ENCODE data around the gene VCX3B. TPM values are rescaled to one million over a fixed set of nuclear protein-coding genes. Genes with fewer than 3 reads are reported as not detected.
"Not testable (repeated sequence)": the region's sequence is repeated elsewhere in the genome, so short reads cannot be mapped to it uniquely, and the experiment has no call there.

Gene VCX3B
- not detected for total RNA-seq
- long read RNA-seq, donor 1 = 0 reads
- long read RNA-seq, donor 2 = 0 reads

DNA sequence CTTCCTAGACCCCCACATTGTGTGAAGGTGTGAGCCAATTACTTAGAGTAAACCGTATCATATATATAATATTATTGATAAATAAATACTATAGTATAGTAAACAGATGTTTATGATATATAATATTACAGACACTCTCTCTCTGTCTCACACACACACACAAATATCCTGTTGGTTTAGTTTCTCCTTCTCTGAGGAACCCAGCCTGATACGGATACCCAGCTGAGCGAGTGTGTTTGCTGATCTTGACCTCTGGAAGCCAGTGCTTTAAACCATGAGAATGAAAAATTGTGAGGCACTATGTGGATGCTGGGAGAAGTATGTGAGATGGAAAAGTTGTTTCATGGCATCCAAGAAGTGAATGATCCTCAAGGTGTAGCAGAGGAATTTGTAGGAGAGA is at the start of gene VCX3B:
Gene VCX3B (plus strand): TSS at position 301 of the 400 bp plus-strand sequence. CDS start 621 bp downstream, outside the sequence.
- ATAC-seq; intact Hi-C loops (cut with DNase I, micrococcal nuclease); H3K36me3 ChIP-seq (ENCODE audit: low read depth); DNase-seq; H3K9me3 ChIP-seq; H3K4me3 ChIP-seq; H3K4me1 ChIP-seq (ENCODE audit: low read depth): not testable (repeated sequence)

DNA sequence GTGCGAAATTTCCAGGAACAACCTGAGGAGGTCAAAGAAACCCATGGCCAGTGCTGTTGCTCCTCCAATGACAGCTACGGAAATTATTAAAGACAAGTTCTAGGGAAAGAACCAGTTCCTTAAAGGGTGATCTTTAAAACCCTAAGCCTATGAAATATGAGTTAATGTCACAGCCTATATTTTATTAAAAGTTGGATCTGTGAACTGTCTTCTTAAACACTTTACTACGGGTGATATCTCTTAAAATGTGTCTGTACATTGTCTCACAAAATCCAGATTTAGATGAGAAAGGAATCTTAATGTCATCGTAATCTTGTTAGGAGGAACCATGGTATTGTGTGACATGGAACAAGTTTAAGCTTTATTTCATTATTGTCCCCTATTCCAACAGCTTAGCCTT is 46.3 kb upstream of the VCX3B start:
- H3K4me3 ChIP-seq = no peak overlapping the region
- no peaks in the 10 kb centered on the region for H3K4me1 ChIP-seq (ENCODE audit: low read depth)
- no peak for DNase-seq
- TF ChIP-seq, protein P1, sequence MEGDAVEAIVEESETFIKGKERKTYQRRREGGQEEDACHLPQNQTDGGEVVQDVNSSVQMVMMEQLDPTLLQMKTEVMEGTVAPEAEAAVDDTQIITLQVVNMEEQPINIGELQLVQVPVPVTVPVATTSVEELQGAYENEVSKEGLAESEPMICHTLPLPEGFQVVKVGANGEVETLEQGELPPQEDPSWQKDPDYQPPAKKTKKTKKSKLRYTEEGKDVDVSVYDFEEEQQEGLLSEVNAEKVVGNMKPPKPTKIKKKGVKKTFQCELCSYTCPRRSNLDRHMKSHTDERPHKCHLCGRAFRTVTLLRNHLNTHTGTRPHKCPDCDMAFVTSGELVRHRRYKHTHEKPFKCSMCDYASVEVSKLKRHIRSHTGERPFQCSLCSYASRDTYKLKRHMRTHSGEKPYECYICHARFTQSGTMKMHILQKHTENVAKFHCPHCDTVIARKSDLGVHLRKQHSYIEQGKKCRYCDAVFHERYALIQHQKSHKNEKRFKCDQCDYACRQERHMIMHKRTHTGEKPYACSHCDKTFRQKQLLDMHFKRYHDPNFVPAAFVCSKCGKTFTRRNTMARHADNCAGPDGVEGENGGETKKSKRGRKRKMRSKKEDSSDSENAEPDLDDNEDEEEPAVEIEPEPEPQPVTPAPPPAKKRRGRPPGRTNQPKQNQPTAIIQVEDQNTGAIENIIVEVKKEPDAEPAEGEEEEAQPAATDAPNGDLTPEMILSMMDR (IDR thresholded peaks at IDR 0.05) = no peak
- no peak for ATAC-seq
- no peaks in the 10 kb centered on the region for H3K9me3 ChIP-seq
- no peaks in the 10 kb centered on the region for H3K36me3 ChIP-seq (ENCODE audit: low read depth)
- intact Hi-C loops (cut with DNase I, micrococcal nuclease) = no loop called here

DNA sequence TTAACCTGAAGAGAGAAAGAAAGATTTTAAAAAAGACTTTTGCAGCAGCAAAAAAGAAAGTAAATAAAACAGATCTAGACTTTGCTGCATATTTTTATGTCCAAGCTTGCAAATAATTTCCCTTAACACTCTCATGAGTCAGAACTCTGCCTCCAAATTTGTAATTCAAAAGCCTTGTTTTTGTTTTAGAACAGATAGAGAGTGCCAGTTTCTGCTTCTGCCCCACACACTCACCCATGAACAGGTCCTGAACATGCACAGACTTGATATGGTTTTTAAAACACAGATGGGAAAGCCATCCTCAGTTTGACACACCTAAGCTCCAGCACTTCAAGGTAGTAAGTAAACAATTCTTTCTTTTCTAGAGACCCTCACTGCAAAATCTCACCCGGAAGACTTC is 39.7 kb upstream of the VCX3B start:
- DNase-seq (no peak), ATAC-seq (no peak)
- no peak overlapping the region for H3K4me3 ChIP-seq
- TF ChIP-seq, protein P1 (IDR thresholded peaks at IDR 0.05) = no peak
- no peaks in the 10 kb centered on the region for H3K36me3 ChIP-seq (ENCODE audit: low read depth)
- no peaks in the 10 kb centered on the region for H3K9me3 ChIP-seq
- intact Hi-C loops (cut with DNase I, micrococcal nuclease) = no loop called here
- H3K4me1 ChIP-seq (ENCODE audit: low read depth) = no peaks in the 10 kb centered on the region

DNA sequence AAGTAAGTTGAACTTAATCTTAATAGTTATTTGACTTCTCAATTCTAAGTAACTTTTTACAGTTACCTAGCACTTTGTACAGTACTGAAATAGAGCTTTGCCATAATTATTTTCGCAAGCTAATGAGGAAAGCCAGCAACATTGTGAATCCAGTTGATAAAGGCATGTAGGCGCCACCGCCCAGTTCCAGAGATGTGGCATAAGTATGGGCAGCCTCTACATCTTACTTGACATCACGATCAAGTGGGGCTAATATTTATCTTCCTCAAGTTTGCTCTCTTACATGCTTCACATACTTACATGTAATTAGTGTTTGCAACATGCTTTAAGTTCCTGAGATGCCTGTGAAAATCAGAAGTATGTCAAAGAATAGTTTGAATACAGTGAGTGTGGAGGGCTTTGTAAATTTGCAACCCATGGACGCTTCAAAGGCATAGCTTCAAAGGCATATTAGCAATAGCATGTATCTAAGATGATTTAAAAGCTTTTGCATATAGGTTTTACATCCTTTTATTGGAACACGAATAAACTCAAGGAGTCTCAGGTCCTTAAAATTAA is 34.9 kb upstream of the VCX3B start:
- H3K4me3 ChIP-seq = no peak overlapping the region
- H3K9me3 ChIP-seq = no peaks in the 10 kb centered on the region
- no peaks in the 10 kb centered on the region for H3K4me1 ChIP-seq (ENCODE audit: low read depth)
- intact Hi-C loops (cut with DNase I, micrococcal nuclease) = no loop called here
- DNase-seq (no peak), ATAC-seq (no peak)
- H3K36me3 ChIP-seq (ENCODE audit: low read depth) = no peaks in the 10 kb centered on the region
- TF ChIP-seq, protein P1 (IDR thresholded peaks at IDR 0.05) = no peak

DNA sequence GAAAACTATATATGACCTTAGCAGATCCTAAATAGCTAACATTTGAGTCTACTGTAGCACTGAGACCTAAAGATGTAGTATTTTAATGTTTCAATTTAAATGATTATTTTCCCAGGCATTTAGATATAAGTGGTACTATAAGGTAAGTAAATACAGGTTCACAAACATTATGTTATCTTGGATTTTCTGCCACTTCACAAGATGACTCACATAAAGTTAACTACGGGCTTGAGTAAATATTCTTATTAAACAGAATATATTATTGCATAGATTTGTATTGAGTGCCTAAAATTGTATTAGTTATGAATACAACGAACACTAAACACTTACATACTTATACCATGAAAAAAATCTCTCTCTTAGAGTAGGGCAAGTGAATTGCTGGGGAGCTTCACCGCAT is 34.2 kb upstream of the VCX3B start:
- Histone ChIP-seq H3K9me3 (no peaks in the 10 kb centered on the region), H3K4me3 (no peak overlapping the region), H3K36me3 (ENCODE audit: low read depth) (no peaks in the 10 kb centered on the region), H3K4me1 (ENCODE audit: low read depth) (no peaks in the 10 kb centered on the region)
- intact Hi-C loops (cut with DNase I, micrococcal nuclease) = no loop called here
- no peak for DNase-seq
- TF ChIP-seq, protein P1 (IDR thresholded peaks at IDR 0.05) = no peak
- ATAC-seq = no peak

DNA sequence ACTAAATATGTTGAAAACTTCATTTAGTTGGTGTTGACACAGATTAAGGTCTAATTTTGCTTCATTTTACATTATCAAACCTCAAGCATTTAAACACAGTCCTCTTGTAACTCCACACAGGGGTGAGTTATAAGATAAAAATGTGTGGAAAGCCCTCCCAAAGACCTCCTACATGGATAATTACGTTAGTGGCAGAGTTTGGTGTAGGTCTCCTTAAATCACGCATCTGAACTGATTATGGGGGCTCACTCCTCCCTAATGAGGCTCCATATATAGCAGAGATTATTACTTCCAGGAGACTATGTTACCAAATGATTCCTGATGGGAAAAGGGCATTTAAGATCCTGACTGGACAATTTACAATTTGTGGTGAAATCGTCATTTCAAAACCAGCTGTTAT is 32.2 kb upstream of the VCX3B start:
- TF ChIP-seq, protein P1 (IDR thresholded peaks at IDR 0.05) = no peak
- Histone ChIP-seq H3K36me3 (ENCODE audit: low read depth) (no peaks in the 10 kb centered on the region), H3K4me3 (no peak overlapping the region), H3K4me1 (ENCODE audit: low read depth) (no peaks in the 10 kb centered on the region), H3K9me3 (no peaks in the 10 kb centered on the region)
- ATAC-seq = no peak
- no peak for DNase-seq
- intact Hi-C loops (cut with DNase I, micrococcal nuclease) = no loop called here

Data from mucosa of descending colon (tissue), 3 donors.